DMS53 treated with DMSO at 0.1 percent for 48 hours (cell line): ENCODE data around the gene ATRNL1.

Source experiments
- DNase-seq: peaks from one replicate; lab custom pipeline; 2025; ENCODE audit not compliant: unreplicated experiment; lab: John Stamatoyannopoulos, UW

Gene ATRNL1

DNA sequence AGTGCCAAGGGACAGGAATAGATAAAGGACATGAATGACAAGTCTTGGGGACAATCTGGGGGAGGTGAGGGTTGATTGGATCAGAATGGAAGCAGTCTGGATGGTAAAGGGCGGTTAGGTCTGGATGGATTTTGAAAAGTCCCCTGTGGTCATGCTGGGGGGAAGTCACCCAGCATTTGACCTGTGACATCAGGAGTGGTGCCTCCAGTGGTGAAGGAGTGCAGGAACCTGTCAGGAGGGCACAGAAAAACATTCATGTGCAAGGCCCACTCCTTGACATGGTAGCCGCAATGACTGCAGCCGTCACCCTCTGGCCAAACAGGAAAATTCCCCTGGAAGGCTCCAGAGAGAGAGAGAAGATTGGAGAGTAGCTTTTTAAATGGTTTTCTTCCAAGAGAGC is 875.1 kb downstream of the ATRNL1 start:
- DNase-seq = no peak

DNA sequence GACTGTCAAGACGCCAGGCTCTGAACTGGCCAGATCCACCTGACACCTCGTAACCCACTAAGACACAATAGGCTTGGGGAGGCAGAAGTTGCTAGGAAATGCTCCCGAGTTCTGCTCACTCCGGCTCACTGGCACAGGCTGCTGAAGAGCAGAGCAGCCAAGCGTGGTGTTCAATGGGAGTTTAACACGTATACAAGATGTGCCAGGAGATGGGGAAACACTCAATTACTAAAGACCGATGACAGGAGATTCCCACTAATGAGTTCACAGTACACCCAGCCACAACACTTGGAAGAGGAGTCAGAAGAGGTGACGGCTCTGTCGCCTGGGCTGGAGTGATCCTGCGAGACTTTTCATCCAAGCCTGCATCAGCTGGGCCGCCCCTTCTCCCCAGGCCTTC is 876.4 kb downstream of the ATRNL1 start:
- DNase-seq = no peak

DNA sequence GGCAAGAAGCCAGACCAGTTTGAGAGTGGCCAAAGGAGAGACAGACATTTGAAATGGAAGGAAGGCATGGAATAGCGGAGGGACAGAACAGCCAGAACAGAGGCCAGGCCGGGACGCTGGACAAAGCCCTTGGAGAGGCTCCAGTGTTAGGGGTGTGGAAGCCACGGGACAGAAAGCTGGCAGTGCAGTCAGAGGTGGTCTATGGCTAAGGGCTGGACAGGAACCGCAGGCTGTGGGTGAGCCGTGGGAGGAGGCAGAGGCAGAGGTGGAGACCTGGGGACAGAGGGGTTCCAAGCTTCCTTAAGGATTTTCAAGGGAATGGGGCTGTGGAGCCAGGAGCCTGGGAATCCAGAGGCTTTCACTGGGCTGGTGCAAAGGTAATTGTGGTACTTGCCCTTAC is 878.8 kb downstream of the ATRNL1 start:
- no peak for DNase-seq

DNA sequence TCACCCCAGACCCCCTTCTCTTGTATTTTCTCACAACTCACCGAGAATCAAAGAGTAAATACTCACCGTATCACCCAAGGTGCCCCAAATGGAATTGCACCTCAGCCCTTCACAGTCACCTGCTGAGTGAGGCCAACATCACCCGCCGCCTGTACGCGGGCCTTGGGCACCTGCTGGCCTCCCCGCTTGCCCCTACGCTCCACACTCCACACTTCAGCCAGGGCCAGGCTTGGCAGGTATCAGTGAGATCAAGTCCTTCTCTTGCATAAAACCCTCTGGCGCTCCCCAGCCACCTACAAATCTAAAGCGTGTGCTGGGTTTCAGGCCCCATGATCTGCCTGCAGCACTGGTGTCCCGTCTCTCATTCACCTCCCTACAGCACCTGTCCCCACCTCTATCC is 879.3 kb downstream of the ATRNL1 start:
- DNase-seq = no peak

DNA sequence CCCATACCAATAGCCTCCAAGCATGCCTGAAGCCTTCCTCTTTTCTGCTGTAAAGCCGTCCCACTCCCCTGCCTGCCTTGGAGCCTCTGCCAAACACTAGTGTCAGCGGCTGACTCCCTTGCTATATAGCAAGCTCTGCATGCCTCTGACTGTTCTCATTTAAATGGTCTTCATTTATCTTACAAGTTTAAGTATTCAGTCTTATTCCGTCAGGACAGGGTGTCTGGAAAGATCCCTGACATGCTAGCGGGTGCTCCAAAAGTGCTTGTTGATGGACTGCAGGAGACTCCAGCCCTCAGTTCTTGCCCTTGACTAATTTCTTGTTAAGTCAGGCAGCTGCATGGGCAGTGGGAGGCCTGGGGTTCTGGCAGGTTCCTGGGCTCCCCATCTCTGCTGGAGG is 881.2 kb downstream of the ATRNL1 start:
- no peak for DNase-seq

DNA sequence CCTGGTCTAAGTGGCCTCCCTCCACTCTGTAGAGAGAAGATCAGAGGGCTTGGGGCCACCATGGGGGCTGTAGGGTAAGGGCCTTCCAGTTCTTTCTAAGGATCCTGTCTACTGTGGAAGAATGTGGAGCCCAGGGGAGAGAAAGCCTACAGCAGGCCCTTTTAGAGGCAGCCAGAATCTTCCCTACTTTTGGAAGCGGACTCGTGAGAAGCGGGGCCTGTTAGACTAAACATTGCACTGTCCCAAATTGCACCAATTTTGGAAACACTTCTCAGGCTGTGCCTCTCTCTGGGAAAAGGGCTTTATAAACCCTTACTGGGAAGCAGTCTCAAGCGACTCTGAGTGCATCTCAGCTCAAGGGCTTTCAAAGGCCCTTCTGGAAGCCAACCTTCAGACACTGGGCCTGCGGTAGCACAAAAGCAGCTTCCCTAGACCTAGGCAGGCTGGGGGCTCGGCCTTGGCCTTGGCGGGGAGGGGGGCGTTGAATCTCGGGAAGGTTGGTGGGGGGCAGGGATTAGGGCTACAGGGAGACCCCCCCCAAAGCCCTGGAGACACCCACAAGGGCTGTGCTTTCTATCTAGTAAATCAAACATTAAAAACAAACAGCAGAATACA is 881.8 kb downstream of the ATRNL1 start:
- no peak for DNase-seq

DNA sequence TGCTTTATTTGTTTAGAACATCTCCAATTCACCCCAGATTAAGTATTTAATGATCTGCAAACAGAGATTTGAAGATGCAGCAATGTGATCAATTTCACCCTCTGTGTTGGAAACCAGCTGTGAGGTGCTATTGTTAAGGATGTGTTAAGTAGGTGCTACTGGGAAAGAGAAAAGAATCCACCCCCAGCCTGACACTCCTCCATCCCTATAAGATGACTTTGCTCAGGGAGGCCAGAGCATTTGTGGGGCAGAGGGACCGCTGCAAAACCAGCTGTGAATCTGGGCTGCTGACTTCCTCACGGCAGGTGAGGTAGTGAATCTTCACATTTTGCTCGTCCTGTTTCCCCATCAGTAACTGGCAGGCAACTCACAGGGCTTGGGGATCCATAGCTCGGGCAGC is 882.3 kb downstream of the ATRNL1 start:
- DNase-seq = no peak

DNA sequence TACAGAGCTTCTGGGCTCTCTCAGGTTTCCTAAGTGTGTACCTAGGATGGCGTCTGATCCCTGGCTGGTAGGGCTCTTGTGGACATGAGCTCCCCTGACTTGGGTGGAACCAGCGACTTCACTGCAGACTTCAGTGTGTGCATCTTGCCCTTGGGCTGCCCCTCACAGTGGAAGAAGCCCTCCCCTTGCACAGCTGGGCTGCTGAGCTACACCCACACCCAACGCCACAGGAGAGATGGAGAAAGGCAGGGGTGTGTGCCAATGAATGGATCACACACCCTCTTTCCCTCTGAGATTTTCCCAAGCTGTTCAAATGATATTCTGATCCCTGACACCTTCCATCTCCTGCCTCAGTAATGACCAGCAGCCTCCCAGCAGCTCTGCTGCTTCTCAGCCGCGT is 883.2 kb downstream of the ATRNL1 start:
- DNase-seq = no peak

DNA sequence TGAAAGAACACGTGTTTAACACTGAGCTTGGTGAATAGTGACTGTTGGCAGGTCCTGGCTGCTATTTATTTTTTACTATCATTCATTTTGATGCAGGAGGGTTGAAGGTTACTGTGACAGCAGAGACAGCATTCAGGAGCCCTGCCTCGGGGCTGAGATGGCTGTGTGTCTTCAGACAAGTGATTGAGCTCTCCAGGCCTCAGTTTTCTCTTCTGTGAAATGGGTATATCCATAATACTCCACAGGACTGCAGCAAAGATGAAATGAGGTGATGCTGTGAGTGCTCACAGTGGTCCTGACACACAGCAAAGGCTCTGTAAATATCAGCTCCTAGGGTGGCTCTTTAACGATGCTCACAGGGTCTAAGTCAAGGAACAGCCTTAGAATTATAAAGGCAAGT is 884.7 kb downstream of the ATRNL1 start:
- no peak for DNase-seq

DNA sequence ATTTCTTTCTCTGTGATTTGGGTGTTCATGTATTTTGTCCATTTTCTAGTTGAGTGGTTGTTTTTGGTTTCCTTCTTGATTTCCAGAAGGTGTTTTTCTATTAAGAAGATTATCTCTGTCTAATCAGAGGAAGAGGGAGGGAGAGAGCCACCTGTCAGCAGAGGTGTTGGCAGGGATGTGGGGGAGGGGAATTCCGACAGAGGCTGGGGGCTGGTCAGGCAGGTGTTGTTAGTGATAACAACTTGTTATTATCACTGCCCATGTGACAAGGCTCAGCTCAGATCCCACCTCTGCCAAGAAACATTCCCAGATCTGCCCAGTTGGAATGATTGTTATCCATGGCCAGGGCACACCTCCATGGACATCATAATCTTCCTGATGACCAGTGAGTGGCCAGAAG is 886.4 kb downstream of the ATRNL1 start:
- DNase-seq = no peak

DNA sequence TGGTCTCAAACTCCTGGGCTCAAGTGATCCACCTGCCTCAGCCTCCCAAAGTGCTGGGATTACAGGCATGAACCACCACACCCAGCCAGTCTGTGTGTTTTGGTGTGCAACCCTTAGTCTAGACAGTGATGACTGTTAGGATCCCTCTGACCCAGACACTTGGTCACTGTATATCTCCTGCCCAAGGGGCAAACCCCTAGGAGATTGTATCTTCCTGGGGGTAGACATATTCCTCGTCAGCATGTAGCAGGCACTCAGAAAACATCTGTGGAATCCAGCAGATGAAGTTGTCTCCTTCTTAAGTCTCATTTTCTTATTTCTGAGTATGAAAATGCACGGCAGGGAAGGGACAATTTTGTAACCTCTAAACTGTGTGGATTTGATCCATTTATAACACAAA is 887.3 kb downstream of the ATRNL1 start:
- DNase-seq = no peak

DNA sequence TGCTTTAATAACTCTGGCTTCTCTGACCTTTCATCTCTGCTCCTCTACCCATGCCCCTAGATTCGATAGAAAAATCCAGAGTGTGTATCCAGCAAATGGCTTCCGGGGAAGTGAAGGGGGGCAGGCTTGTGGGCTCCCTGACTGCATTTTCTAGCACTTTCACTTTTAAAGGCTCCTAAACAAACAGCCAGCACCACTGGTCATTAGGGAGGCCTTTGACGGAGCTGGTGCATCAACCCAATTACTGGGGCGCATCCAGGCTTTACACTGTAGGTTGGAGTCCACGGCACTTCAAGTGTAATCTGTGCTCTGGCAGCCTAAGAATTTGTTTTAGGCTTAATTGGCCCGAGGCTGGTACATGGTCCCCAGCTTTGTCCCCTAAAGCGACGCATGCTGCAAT is 887.9 kb downstream of the ATRNL1 start:
- DNase-seq = no peak

DNA sequence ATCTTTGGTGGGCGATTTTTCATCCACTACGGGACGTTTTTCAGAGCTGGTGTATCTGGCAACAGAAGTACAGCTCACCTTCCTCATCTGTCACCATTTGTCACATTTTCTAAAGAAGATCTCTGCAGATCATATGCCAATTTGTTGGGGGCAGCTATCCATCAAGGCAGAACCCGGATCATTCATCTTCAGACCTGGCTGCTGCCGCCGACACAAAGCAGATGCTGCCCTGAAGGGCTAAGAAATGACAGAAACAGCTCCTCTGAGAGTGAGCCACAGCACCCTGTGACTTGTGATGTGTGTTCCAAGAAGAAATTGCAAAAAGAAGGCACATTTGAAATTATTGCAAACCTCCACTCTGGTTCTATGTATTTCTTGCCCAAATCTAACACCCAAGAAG is 888.9 kb downstream of the ATRNL1 start:
- no peak for DNase-seq

DNA sequence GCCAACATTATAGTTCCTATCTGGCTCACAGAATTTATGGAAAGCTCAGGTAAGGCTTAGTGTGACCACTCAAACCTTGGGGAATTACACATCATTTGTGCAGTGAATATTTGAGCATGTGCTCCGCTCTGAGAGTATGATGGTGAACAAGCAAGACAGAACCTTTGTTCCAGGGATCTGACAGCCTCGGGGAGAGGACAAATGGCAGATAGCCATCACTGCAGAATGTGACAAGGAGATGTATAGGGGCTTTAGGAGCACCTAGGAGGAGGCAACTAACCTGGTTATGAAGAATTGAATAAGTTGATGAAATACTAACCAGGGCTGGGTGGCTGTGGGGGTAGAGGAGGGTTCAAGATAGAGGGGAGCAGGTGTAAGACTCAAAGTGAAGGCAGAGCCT is 889.4 kb downstream of the ATRNL1 start:
- DNase-seq = no peak

DNA sequence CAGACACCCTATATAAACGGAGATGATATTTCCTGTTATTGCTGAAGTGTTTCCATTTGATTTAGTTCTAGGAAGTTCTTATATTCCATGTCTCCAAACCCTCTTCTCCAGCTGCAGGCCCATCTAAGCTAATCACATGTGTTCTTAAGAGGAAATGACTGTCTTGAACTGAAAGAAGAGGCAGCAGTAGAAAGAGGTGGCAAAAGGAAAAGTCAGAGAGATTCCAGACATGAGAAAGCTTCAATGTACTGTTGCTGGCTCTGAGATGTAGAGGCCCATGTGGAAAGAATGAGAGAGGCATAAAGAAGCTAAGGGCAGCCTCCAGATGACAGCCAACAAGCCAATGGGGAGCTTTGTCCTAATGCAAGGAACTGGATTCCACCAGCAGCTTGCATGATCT is 892.6 kb downstream of the ATRNL1 start:
- no peak for DNase-seq

DNA sequence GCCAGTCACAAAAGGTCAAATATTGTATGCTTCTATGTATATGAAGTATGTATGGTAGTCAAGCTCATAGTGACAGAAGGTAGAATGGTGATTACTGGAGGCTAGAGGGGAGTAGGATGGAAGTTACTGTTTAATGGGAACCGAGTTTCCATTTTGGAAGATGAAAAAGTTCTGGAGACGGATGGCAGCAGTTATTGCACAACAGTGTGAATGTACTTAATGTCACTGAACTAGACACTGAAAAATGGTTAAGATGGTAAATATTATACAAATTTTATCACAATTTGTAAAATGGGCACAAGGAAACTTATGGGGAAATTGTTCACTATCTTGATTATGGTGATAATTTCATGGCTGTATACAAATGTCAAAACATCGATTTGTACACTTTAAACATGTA is 895.2 kb downstream of the ATRNL1 start:
- DNase-seq = no peak

DNA sequence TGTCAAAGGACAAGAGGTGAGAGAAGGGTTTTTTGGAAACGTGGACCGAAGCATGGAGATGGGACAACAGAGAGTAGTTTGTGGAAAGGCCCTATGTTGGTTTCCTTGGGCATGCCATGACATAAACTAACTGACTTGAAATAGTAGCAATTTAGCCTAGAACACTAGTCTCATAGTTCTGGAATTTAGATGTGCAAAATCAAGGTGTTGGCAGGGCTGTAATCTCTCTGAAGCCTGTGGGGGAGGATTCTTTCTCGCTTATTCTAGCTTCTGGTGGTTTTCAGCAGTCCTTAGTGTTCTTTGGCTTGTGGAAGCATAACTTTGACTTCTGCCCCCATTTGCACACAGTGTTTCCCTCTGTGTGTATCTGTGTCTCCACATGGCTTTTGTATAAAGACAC is 896.5 kb downstream of the ATRNL1 start:
- no peak for DNase-seq

DNA sequence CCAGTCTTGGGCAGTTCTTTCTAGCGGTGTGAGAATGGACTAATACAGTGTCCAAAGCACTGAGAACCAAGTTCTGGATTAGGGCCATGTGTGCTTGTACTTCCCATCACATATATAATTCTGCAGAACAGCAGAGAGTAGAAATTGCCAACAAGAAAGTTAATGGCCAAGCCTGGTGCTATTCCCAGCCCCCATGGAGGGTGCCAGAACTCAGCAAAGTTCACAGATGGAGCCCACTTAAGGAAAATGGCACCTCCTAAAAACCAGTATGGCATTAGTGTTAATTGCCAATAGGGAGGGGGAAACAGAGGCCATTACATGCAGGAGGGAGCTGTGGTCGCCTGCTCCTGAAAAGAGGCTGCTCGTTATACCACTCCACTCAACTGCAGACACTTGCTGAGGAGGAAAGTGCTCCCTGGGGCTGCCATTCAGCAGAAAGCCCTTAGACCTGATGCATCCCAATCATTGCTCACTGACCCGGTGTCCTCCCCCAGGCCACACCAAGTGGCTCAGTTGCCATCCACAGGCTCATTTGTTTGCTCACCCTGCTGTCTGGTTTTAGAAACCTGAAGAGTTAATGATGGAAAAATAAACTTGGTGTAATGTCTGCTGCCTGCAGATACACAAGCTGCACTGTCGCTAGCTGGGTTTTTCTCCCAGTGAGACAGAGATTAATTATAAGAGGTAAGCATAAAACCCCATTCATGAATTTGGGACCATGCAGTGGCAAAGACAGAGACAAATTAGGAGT is 899.2 kb downstream of the ATRNL1 start:
- no peak for DNase-seq

DNA sequence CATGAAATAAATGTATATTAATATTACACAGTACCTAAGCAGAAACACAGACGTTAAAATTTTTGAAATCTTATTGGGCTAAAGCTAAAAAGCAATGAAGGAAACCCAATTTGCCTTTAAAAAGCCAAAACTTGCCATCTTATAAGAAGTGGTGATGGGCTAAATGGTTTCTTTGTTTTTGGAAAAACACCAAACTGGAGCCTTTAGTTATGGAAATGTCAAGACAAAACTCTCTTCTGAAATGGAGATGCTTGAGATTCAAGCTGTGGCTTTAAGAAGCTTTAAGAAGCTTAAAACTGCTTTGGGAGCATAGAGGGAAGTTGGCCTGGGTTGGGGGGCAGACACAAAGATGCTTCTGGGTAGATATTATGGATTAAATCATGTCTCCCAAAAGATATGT is 902.9 kb downstream of the ATRNL1 start:
- no peak for DNase-seq

DNA sequence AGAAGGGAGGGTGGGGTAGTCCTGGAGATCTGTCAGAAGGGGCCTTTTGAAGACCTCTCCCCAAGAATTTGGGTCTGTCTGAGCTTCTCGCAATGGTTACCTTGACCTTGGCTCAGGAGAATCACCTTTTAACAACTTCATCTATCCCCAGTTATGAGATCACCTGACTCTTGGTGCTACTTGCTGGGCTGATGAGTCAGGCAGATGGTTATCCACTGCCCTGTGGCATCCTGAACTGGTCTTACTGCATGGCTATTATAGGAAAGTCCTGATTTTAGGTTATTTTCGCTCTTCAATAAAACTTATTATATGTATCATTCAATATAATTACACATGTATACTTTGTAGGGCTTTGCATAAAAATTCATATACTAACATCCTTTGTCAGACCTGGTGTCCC is 905.1 kb downstream of the ATRNL1 start:
- DNase-seq = no peak
